GM18520 (cell line): ENCODE data around the gene SYT9.

Experiments used
- ATAC-seq: cut with Tn5 transposase; IDR thresholded peaks from one replicate; pipeline ENCODE4 v1.9.1; 2021; ENCODE audit not compliant: unreplicated experiment

The SYT9 gene

DNA sequence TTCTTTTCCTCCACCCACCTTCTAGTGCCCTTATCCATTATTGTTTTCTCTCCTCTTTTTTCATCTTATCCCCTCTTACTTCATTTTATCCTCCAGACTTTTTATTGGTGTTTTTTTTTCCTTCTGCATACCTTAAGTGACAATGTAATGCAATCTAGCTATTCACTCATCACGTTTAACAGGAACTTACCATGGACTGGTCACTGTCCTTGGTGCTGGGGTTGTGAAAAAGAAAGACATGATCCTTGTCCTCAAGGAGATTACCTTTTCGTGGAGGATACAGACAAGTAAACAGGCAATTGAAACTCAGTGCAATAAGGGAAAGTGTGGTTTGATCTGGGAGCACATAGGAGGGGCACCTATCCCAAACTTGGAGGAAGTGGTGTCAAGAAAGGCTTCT, 20.7 kb downstream of the SYT9 start:
- no peak for ATAC-seq

- no peak for ATAC-seq
Observed at GRCh38 chr11:7275133-7275532, 23.4 kb downstream of the SYT9 start.

GRCh38 chr11:7278314-7278917, 26.7 kb downstream of the SYT9 start:
- no peak for ATAC-seq

GRCh38 chr11:7279676-7280075, 28.0 kb downstream of the SYT9 start:
- no peak for ATAC-seq

DNA sequence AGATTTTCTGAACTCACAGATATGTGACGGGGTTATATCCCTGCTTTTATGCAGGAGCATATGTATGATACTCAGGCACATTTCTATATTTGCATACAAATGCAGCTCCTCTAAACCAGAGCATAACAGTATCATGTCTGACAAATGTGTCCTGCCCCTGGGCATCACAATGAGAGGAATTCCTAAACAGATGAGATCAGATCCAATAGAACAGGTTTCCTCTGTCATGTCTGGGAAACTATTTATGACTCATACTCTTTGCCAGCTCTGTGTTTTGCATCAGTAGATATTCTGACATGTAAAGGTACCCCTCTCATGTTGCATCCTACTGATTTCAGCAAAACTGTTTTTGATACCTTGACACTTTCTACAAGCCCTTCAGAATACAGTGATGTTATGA, 29.4 kb downstream of the SYT9 start:
- no peak for ATAC-seq

- no peak for ATAC-seq
Observed at GRCh38 chr11:7281809-7282208, 30.1 kb downstream of the SYT9 start.

DNA sequence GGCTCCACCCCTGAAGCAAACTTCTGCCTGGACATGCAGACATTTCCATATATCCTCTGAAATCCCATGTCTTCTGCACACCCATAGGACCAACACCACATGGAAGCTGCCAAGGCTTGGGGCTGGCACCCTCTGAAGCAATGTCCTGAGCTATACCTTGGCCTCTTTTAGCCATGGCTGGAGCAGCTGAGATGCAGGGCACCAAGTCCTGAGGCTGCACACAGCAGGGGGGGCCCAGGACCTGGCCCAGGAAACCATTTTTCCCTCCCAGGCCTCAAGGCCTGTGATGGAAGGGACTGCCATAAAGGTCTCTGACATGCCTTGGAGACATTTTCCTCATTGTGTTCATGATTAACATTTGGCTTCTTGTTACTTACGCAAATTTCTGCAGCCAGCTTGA, 34.5 kb downstream of the SYT9 start:
- ATAC-seq, result no peak

- no peak for ATAC-seq
Observed at GRCh38 chr11:7291100-7291829, 39.6 kb downstream of the SYT9 start.

DNA sequence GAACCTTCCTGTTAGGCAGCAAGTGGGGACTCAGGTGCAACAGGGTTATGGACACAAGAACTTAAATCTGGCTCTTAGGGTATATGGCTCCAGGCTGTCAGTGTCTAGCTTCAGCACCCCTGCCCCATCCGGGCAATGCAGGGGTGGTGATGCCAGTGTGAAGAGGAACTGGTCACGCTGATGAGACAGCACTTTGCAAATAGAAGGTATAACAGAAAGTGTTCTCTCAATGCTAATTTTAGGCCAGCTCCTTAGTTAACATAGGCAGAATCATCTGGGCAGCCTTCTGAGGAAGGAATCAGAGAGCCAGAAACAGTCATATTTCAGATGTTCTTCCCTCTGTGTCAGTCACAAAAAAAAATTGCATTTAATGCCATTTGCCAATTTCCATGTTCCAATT, 41.2 kb downstream of the SYT9 start:
- no peak for ATAC-seq

DNA sequence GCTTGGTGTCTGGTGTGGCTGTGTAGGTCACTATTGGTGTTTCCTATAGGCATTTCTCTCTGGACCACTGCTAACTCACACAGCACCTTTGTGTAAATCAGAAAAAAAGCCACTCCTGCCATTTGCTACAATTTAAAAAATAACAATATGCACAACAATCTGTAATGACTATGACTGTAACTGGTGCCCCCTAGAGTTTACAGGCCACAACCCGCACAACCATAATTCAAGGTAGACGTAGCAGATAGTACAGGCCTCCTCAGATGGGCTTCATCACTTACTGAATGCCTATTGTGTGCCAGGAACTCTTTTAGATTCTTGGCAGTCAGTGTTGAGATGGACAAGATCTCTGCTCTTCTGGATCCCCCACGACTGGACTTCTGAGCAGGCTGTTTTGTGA, 47.7 kb downstream of the SYT9 start:
- no peak for ATAC-seq

DNA sequence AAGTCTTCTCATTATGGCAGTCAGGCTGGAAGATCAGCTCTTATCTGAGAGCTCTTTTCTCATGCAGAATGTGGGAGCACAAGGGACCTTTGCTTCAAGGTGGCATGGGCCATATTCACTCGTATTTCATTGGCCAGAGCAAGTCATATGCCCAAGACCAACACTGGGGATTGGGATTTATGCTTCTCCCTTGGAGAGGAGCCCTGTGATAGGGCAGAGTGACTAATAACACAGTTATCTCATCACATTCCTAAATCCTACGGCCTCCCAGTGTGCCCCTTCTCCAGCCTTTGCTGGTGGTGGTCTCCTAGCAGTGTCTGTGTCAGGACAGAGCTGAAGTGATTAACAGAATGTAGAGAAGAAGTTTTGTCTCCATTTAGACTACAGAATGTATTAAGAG, 48.6 kb downstream of the SYT9 start:
- ATAC-seq, result no peak

DNA sequence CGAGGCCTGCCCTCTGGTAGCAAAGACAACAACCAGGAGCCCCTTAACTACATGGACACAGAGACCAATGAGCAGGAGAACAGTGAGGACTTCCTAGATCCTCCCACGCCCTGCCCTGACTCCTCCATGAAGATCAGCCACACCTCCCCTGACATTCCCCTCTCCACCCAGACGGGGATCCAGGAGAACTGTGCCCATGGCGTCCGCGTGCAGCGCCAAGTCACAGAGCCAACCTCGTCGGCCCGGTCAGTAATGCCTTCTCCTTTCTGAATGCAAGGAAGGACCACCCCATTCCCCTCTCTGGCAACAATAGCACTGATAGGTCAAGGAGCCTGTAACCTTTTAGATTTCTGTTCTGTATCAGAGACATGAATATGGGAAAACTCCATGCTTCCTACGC, 51.4 kb downstream of the SYT9 start:
- ATAC-seq, result no peak

DNA sequence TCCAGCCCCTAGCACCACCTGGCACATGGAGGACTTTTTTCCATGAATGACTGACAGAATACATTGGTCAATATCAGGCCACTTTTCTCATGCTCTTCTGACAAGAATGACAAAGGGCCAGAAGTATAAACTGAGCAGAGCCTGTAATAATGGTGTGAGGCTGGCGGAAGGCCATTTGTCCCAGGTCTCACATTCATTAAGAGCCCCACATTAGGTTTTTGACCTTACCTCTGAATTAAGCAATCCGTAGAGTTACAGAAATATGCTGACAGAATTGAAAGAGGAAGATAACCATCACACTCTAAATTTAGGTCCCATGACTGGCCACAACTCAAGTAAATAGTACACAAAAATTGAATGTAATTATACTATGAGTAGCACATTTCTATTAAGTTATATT, 55.2 kb downstream of the SYT9 start:
- no peak for ATAC-seq

- ATAC-seq, result peak; percentile 58
Observed at GRCh38 chr11:7307836-7308235, 56.1 kb downstream of the SYT9 start.

- ATAC-seq, result no peak
Observed at GRCh38 chr11:7311903-7312302, 60.2 kb downstream of the SYT9 start.

DNA sequence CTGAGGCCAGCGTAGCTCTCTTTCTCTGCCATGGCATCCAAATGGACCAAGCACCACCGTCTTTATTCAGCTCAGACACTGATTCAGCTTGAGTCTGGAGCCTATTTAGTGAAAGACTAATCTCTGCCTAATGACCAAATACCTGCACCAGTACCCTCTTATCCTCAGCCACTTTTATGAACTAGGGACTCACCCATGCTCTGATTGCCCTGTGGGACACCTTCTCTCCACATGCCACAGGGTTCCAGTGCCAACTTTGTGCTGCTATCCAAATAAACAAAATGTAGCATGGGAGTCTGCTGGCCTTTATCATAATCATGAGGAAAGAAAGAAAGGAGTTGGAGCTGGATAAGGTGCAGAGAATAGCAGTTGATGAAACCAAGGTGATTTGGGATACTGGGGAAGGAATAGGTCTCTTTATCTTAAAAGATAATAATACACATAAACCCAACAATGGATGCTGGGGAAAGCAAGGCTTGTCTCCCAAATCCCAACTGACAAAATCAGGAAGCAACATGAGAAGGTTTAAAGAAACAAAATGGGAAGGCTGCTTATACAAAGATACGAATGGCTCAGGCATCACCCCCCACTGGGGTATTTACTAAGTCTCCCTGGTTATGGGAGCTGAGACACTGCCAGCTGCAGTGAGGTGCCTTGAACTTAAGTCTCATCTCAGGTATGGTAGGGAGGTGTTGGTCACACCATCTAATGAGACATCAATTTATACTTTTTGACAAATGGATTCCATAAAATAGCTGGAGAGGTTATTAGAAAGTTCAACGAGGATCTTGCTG, 63.3 kb downstream of the SYT9 start:
- ATAC-seq, result no peak

DNA sequence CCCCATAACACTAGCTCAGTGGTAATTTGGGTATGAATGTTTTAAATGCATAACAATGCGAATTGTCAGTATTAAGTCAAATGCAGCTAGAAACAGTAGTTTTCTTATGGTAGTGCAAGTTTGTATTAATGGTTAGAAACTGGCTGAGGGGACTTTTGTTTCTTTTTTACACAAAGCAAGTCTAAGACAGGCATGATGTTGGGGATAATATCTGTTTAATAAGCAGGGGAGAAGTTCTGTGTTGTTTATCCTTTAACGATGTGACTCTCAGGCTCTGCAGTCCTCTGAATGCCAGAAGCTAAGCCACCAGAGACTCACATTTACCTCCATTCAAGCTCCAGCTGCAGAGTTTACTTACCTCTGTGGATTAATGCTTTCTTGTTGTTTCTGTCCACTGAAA, 67.8 kb downstream of the SYT9 start:
- no peak for ATAC-seq

GRCh38 chr11:7320306-7320705, 68.6 kb downstream of the SYT9 start:
- no peak for ATAC-seq

DNA sequence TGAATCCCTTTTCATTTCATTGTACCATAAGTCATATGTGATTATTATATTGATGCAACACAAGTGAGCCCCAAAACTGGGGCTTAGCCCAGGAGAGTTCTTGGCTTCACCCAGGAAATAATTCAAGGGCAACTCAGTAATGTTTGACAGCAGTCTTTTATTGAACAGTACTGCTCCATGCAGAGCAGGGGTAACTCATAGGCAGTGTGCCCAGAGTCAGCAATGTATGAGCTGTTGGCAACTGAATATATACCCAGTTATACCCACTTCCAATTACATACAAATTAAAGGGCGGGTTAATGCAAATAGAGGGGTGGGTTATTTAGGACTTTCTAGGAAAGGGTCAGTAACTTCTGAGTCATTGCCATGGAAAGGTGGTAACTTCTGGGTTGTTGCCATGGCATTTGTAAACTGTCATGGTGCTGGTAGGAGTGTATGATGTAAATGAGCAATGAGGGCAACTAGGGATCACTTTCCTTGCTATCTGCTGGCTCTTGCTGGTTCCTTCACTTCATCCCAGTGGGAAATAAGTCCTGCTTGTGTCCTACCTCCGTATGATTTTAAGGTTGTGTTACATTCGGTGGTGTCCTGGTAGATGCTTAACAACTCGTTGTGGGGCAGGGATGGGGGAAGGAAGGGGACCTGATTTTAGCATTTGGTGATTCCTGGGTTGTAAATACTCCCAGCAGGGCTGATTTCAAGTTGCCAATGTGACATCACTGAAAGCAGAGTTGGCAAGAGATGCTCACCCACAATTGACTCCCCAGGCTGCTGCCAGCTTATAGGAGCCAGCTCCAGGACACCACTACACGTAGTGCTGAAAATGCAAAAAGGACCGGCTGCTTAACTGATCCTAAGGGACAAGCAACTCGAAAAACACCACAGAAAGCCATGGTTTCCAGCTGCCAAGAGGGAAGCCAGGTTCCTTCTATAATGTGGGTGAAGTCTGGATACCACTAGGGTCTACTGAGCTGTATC, 70.1 kb downstream of the SYT9 start:
- ATAC-seq, result no peak

GRCh38 chr11:7332451-7332850, 80.7 kb downstream of the SYT9 start:
- no peak for ATAC-seq

DNA sequence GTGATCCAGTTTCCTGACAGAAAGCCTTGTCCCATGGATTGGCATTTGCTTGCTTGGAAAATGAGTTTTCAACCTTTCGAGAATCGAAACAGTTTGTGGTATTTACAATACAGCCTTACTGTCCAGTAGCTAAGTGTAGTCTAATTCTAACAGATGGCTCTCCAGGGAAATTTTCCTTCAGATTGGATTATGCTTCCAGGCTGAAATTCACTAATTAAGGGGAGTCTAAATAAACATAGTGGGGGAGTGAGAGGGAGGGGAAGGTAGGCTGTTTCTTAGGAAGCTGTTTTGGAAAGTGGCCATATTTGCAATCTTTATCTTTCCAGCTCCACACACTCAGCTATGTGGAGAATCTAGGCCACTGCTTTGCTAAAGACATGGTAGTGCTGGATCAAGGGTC, 81.3 kb downstream of the SYT9 start:
- no peak for ATAC-seq
